T47D (cell line): ENCODE measurements around the gene MFAP5.

Source experiments
- DNase-seq, 2 experiments: peaks; one replicate each; pipeline versions ENCODE4 v3.0.0 to v3.0.0-alpha.2; 2011 to 2012; ENCODE audit warnings: low read depth in 1 of 2, low spot score in 1 of 2
- JUND ChIP-seq: IDR thresholded peaks from 2 replicates; pipeline ENCODE4 v1.6.1; 2012; ENCODE audit warnings: low read depth
- in situ Hi-C: cut with HindIII; loops from 2 replicates; pipeline ENCODE4 v1.10.0; 2016; ENCODE audit warnings: low sequenced_read_pairs, low pct_unique_long_range_greater_than_20kb

MFAP5 gene

DNA sequence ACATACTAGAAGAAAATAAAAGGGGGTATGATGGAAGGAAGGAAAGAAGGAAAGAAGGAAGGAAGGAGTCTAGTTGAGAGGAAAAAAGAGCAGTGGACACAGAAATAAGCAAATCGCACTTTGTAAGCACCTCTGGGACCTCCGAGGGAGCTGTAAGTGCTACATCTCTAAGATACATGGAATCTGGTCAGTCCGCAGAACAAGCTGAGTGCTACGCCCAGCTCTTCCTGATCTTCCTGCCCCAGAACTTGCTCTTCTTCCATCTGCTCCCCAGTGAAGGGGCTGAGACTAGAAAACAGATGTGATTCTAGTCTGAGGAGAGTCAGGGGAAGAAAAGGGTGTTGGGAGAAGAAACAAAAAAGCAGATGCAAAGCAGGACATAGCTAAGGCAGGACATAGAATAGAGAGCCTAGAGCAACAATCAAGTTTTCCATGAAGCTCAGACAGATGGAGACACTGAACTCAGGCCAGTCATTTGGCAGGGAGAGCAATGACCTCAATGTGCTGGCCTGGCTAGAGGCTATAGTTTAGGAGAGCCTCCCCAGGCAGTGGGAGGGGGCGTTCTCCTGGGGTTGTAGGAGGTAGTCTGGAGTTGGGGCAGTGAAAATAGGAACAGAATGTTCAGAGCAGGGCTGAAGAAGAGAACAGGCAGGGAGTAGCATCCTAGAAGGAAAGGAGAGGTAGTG is 1.7 kb upstream of the MFAP5 start:
- TF ChIP-seq JUND: no peak
- no peak for DNase-seq
- in situ Hi-C loops: no loop called here

DNA sequence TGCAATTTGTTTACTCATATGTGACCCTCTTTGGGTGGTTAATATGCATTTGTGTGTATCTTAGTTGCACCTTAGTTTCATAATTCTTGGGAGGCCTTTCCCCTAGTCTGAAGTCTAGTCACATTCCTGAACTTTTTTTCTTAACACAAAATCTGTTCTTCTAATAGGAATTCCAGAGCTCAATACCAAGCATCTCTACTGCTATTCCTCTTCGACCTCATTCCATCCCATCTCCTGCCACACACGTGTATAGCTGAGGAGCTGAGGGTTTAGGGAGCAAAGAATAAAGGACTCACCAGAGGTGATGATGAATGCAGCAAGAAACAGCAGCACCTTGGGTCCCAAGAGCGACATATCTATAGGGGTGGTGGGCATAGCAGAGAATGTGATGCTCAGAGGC is 875 bp downstream of the MFAP5 start:
- in situ Hi-C loops: no loop called here
- no peak for DNase-seq
- TF ChIP-seq JUND: no peak

DNA sequence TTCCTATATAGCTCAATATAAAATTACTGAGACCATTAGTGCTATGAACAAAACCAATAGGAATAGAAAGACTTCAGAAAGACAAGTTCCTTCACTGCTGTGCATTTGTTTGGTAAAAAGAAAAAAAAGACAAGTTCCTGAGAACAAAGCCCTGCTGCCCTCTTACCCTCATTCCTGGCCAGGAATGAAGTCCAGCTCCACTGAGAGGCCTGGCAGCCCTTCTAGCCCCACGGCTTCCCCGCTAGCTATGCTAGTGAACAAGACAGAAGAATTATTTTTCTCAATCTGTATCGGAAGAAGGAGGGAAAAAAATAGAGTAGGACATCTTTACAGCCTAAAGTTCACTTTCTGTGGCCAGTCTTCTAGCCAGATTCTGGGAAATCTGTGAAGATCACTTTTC is 1.6 kb downstream of the MFAP5 start:
- in situ Hi-C loops: no loop called here
- TF ChIP-seq JUND: no peak
- no peak for DNase-seq

DNA sequence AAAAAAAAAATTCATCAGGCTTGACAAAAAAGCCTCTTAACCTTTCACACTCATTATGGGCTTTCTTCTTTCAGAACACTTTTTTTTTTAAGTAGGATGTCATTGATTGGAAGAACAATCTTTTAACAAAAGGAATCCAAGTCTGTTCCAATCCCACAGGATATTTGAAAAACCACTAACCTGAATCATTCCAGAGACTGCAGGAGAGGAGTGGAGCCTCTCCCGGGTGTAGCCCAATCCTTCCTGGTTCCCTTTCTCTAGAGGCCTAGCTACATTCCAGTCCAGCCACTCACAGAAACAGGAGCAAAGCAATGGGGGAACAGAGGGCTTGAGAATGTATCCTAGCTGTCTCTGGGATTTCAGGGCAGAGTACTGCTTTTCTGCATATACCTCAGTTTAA is 4.3 kb downstream of the MFAP5 start:
- no peak for TF ChIP-seq JUND
- in situ Hi-C loops: no loop called here
- no peak for DNase-seq

DNA sequence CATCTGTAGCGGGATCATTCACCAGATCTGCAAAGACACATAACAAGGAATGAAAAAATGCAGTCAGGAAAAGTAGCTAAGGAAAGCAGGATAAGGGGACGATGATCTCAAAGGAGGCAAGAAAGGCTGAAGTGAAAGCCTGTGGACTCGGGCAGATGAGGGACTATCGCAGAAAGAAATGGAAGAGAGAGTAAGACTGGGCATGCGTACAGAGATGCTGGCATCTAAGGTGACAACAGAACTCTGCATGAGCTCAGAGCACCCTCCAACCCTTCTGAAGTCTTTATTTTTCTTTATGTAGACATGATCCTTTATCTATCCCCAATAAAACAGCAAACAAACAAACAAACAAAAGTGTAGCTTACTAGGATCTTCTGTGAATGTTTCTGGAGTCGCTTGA is 7.2 kb downstream of the MFAP5 start:
- TF ChIP-seq JUND: no peak
- in situ Hi-C loops: no loop called here

DNA sequence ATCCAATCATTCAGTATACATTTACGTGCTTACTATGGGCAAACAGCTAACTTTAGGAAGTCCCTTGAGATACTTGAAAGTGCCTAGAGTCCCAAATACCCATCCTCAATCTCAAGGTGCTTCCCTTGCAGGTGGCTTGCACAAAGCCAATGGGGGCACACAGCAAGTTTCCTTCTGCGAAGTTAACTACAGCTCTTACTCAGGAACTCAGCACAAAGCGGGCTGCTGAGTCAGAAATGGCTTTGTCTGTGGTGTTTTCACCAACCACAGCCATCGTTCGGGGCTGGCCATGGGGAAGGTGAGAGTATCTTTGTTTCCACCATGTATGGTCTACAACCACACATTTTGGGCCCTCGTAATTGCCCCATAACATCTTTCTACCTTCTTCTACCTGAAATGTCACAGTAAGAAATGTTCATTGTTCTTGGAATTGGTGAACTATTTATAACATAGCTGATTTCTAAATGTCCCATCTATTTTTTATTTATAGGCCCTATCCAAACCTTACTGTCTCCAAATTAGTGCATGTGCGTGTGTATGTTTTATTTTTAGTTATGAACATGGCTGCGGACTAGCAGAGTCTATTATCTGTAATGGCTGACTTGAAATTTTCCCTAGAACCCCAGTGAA is 13.9 kb downstream of the MFAP5 start:
- no peak for TF ChIP-seq JUND
- in situ Hi-C loops: no loop called here
- no peak for DNase-seq

More for the DNA sequence above, 7.2 kb downstream of the MFAP5 start:
- peak in 1 of 2 experiments; percentile 13 for DNase-seq

DNA sequence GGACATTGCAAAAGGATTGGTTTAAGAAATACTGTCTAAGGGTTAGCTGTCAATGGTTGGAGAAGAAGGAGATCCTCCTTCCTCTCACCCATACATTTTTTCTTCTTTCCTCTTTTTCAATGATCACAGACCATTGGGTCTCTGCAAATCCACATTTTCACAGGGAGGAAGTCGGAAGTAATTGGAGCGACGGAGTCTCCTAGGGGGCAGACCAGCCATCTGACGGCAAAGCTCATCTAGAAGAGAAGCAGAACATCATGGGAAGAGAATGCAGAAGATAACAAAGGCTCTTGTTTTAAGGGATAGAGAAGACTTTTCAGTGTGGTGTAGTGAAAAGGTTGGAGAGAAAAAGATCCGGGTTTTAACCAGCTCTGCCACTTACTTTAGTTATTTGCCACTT is 14.7 kb downstream of the MFAP5 start:
- no peak for TF ChIP-seq JUND
- DNase-seq: no peak
- in situ Hi-C loops: no loop called here

DNA sequence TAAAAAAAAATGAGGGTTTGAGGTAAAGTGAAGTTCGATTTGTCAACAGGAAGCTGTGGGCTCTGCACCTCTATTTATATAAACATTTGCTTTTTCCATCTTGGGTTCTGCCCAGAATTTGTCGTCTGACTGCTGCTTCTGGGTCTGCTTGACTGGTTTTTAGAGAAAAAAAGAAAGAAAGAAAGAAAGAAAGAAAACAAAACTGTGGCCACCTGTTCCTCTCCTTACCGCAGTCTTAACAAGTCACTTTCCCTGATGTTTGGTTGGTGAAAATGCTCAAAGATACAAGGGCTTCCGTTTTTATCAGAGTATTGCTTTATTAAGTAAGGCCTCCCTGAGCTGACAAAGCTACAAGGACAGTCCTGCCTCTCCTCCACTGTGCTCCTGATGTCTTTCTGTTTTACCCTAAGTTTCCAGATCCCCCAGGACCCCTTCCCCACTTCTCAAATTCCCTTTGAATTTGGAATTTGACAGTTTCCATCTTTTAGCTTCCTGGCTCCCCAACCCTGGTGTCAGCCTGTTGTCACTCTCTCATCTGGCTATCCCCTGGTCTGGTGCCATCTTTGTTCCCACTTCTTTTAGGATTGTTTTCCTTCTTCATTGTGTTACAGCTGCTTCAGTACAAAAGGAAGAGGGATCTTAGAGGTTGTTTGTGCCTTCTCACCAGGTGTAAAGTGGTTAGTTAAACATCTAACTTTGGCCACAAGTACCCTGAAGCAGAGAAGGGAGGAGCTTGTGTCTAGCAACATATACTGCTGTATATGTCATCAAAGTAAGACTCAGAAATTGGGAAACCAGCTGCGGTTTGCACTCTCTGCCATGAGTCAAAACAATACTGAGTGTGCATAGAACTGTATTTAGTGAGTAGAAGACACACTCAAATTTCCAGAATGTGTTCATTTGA is 18.0 kb downstream of the MFAP5 start:
- no peak for DNase-seq
- TF ChIP-seq JUND: no peak
- in situ Hi-C loops: no loop called here

DNA sequence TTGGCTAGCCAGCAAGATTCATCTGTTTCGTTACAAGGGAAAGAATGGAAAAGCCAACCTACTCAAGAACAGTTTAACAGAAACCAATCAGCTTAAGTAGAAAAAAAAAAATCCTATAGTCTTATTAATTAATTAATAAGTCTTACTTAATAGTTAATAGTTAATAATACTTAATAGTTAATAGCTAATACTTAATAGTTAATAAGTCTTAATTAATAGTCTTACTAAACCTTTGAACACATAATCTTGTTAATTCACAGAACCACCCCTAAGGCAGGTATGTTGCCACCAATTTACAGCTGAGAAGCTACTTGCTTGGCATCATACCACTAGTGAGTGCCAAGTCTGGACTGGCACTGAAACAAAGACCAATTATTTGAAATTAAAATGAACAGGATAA is 19.9 kb downstream of the MFAP5 start:
- DNase-seq: no peak
- in situ Hi-C loops: no loop called here
- TF ChIP-seq JUND: no peak

DNA sequence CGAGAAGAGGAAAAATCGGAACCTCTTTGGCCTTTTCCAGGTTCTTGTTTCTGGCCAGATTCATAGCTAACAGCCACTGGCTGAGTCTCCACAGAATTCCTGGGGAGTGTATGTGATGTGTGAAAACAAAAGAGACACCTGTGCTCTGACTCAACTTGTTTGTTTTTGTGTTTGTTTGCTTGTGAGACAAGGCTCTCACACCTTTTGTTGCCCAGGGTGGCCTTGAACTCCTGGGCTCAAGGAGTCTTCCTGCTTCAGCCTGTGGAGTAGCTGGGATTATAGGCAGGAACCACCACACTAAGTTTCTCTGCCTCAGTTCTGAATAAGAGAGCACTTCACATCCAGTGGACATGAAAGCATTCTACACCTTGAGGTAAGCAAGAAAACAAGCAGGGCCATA is 22.7 kb downstream of the MFAP5 start:
- peak in 1 of 2 experiments; percentile 22 for DNase-seq
- in situ Hi-C loops: no loop called here
- TF ChIP-seq JUND: no peak

DNA sequence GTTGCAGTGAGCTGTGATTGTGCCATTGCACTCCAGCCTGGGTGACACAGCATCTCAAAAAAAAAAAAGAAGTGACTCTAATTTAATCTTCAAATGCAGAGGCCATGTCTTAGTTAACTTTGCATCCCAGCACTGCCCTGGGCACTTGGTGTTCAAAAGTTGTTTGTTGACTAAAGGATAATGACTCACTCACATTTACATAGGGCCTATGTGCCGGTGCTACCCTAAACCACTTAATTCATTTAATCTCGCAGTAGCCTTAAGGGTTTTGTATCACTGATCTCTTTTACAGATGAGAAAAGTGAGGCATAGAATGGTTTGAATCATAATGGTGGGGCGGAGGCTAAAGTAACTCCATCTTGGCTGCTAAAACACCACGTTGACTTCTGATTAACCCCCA is 23.7 kb downstream of the MFAP5 start:
- in situ Hi-C loops: no loop called here
- peak in 1 of 2 experiments; percentile 39 for DNase-seq
- TF ChIP-seq JUND: no peak

DNA sequence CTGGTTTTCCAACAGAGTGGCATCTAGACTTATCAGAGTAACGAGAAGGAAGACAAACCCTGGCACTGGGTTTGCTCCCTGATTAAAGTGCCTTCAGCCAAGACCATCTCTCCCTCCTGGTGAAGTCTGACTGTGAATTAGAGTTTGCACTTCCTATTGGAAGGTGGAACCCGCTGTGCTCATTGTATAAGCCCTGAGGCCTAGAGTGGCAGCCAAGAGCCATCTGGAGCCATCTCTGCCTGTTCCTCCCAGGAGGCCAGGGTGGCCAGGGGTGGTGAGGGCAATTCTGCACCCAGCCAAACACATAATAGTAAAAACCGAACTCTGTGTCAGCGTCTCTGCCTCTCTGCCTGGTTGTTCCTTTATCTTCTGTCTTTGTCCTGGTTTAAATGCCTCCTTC is 25.0 kb downstream of the MFAP5 start:
- in situ Hi-C loops: no loop called here
- DNase-seq: no peak
- no peak for TF ChIP-seq JUND

DNA sequence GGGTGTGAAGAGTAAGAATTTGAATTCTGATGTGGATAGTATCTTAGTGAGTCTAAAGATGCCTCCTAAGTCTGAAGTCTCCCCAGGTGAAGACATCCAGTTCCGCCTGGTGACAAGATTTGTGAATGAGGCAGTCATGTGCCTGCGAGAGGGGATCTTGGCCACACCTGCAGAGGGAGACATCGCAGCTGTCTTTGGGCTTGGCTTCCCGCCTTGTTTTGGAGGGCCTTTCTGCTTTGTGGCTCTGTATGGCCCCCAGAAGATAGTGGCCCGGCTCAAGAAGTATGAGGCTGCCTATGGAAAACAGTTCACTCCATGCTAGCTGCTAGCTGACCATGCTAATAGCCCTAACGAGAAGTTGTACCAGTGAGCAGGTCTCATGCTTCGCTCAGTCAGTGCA is 25.4 kb downstream of the MFAP5 start:
- TF ChIP-seq JUND: no peak
- in situ Hi-C loops: no loop called here
- DNase-seq: no peak
